HG02759 (cell line): ENCODE measurements around the gene STK16.
"Not testable (repeated sequence)": the region's sequence is repeated elsewhere in the genome, so short reads cannot be mapped to it uniquely, and the experiment has no call there.

Experiments
- ATAC-seq: cut with Tn5 transposase; IDR thresholded peaks from one replicate; pipeline ENCODE4 v1.9.1; 2021; ENCODE audit warnings: mild to moderate bottlenecking, moderate library complexity; ENCODE audit not compliant: unreplicated experiment

STK16 gene

GRCh38 chr2:219286436-219287115, 41.3 kb downstream of the STK16 start:
- no peak for ATAC-seq

GRCh38 chr2:219287116-219287440, 41.8 kb downstream of the STK16 start:
- not testable (repeated sequence) for ATAC-seq

DNA sequence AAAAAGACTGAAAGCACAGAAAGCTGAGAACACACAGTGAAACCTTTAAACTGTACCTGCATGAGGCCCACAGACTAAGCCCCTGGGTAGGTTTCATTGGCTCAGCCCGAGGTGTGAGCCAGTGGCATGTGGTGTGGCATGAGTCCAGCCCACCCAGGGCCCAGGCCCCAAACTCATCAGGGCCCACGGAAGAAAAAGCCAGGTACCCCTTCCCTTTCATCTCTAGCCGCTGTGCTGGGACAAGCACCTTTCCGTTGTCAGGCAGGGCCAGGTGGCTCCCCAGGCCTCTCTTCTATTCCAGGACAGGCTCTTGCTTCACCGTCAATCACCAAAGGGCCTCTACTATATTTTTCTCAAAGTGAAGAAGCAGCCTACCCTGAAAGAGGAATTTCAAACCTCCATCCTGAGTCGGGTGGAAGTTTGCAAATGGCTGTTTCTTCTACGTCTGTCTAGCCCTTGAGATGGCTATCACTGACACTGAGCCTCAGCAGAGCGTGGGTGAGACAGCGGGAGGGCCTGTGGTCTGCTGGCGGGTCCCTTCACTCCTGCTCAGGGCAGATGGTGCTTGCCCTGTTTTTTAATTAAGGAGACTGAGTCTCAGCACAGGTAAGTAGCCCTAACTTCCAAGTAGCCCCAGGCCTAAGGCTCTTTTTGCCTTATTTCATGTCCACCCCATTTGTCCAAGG, 42.4 kb downstream of the STK16 start:
- ATAC-seq = no peak

DNA sequence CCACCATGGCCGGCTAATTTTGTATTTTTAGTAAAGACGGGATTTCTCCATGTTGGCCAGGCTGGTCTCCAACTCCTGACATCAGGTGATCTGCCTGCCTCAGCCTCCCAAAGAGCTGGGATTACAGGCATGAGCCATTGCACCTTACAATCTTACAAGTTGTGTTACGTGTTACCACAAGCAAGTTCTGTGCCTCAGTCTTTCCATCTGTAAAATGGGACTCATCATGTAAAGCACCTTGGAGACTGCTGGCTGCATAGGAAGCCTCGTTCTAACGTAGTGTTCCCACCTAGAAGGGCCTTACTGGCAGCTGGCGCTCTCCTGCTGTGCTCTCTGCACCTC, 43.9 kb downstream of the STK16 start:
- ATAC-seq = no peak

DNA sequence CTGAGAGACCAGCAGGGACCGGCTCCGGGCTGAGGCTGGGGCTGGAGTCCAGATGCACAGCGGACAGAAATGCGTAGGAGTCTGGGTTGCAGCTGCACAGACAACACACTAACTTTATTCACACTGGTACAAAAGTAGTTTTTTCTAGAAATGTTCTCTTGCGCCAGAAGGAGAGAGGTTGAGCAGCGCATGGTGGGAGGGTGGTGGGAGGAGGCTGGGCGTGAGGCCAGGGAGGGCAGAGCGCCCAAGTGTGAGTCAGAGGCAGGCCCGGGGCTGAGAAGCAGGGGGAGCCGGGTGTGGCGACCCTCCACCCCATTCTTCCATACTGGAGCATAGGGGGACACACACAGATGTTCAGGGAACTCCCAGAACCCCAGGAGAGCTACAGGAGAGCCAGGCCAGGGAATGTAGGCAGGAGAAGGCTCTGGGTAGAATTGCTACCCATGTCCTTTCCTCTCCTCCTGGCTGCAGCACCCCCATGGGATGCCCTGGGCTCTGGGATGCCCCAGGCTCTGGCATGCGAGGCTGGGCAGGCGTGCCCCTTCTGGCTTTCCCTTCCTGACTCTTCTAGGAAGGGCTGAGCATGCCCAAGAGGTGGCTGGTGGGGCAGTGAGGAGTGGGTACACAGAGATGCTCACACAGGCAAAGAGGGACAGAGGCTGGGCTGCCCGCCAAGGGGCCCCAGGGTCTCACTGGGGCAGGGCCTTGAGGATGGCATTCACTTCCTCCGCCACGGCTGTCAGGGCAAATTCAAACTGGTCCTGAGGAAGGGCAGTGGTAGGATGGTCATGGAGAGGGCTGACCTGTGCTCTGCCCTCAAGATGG, 44.5 kb downstream of the STK16 start:
- ATAC-seq = no peak

DNA sequence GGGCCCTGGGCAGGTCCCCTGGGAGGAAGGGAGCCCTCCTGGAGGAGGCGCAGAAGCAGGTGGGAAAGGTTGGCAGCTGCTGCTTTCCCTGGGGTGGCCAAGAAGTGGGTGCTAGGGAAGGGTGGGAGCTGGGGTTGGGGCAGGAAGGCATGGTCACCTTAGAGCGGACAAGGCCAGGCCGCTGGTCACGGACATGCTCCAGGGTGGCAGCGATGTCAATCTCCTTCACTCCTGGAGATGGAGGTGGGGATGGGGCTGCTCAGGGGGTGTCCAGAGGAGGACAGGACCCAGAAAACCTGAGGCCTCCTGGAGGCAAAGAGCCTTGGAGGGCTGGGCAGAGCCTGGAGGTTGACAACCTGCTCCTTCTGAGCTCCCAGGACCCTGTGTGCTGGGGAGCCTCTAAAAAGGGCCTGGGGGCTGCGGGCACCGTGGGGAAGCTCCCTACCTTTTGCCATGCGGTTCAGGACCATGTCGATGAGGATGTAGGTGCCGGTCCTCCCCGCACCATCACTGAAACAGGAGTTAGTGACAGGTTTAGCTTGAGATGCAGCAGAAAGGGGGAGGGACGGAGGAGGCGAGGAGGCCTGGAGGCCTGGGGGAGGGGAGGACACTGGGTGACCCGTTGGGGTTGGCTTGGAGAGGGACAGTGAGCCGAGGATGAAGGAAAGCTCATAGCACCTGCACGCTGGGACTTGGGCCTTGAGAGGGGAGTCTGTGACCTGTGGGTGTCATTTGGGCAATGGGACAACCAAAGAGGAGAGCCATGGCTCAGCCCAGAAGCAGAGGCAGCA, 45.3 kb downstream of the STK16 start:
- ATAC-seq = no peak

DNA sequence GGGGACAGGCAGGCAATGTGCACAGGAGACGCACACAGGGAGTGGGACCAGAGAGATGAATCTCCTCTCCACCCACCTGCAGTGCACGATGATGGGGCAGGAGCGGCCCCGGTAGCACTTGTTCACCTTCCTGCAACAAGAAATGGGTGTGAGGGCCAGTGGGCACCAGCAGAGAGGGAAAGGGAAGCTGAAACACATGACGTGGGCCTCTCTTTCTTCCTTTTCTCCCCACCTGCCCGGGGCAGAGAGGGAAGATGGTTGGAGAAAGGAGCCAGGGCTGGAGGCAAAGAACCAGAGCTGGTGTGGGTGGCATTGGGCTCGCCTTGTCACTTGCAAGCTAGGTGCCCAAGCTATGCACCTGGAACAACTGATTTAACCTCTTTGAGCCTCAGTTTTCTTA, 46.1 kb downstream of the STK16 start:
- no peak for ATAC-seq

- ATAC-seq = no peak
Observed at GRCh38 chr2:219291910-219292490, 46.7 kb downstream of the STK16 start.

DNA sequence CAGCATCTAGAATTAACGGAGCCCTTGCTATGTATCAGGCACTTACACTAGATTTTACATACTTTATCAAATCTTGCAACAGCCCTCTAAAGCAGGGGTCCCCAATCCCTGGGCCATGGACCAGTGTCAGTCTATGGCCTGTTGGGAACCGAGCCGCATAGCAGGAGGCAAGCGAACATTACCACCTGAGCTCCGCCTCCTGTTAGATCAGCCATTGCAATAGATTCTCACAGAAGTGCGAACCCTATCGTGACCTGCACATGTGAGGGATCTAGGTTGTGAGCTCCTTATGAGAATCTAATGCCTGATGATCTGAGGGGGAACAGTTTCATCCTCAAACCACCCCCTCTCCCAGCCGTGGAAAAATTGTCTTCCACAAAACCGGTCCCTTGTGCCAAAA, 47.3 kb downstream of the STK16 start:
- ATAC-seq = no peak

- no peak for ATAC-seq
Observed at GRCh38 chr2:219293736-219294231, 48.5 kb downstream of the STK16 start.

DNA sequence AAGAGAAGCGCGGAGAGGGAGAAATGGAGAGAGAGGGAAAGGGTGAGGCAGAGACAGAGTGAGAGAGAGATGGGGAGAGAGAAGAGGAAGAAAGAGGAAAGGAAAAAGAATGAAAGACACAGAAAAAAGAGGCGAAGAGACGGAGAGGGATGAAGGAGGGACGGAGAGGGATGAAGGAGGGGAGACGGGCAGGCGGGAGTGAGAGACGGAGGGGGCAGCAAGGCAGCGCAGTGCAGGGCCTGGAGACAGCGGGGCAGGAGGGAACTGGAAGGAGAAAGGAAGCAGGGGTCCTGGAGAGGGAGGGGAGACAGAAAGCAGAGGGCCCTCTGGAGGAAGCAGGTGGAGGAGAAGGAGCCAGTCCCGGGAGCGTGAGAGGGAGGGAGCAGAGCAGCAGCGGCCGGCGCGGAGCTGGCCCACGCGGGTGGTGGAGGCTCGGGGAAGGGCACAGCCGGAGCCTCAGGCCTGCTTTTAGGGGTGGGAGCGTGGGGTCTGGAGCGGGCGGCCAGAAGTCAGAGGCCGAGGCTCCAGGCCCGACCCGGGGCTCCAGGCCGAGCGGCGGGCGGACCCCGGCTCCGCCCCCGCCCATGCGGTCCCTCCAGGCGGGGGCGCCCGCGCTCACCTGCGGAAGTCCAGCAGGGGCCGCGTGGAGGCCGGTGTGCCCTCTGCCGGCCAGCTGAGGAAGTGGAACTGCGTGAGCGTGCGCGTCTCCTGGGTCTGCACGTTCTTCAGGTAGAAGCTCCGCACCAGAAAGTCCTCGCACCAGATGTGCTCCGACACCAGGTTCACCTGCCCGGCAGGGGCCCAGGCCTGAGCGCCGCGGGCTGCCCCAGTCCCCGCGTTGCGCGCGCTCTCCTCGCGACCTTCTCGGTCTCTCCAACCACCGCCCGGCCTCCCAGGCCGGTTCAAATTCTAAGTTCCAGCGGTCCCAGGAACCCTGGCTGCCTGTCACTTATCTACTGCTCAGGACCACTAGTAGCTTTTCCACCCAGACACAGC, 49.4 kb downstream of the STK16 start:
- peak; percentile 87 for ATAC-seq

DNA sequence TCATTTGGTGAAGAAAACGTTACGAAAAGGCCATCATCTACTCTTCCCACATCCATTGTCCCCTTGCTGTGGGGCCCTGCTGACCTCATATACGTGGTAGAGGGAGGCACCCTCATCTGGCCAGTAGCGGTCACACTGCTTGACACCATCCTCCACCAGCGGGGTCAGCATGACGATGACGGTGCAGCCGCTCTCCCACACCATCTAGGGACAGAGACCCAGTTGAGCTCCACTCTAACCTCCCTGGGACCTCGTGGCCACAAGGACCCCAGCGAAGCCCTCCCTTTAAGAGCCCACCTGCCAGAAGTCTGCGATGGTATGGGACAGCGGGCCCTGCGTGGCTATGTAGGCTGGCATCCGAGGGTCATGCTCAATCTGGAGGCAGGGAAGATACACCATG, 50.9 kb downstream of the STK16 start:
- no peak for ATAC-seq

DNA sequence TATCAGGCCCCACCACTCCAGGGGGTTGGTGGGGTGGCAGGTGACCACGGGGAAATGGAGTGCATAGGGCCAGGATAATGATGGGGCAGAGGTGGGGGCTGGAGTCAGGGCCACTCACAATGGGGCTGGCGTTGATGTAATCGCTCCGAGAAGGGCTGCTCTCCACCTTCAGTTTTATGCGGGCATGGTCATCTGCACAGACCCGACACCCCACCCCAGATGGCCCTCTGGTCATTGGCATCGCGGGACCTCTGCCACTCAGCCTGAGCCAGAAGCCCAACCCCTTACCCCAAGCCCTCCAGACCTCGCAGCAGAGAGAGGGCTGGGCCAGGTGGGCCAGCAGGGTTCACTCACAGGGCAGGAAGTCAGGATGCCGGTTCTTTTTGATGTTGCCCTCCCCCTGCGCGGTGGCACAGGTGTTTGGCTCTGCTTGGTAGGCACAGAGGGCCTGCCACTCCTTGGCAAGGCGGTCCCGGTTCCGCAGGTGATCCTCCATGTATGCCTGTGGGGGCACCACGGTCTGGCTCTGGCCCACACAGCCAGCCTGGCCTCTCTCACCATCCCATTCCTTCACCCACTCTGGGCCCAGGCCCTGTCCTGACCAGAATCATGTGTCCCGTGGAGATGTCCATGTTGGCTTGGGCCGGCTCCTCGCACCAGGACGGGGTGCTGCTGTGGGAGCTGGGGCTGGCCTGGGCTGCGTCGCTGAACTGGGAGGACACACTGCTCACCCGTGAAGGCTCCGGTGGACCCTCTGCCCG, 51.5 kb downstream of the STK16 start:
- no peak for ATAC-seq

DNA sequence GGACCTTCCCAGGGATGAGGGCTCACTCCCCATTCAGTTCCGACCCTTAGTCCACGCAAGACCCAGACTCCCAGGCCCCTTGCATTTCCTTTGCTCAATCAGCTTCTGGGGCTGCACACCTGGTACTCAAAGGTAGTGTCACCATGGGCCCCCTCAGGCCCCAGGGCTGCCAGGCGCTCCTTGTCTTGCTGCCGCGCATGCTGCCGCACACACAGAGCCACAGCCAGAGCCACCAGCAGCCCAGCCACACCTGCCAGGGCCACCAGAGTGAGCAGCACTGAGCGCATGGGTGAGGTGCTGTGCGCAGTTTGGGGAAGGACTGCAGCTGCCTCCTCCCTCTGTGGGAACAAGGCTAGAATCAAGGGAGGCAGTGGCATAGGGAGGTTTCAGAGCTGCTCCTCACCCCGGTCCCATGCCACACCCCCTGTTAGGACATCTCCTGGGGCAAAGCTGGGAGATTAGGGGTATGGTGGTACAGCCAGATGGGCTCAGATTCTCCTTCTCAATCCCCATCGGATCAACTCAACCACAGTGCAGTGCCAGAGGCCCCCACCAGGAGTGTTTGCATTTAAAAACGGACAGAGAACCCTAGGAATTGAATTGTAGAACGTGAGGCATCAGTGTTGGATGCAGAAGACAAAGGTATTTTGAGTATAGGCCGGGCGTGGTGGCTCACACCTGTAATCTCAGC, 52.6 kb downstream of the STK16 start:
- ATAC-seq = no peak

GRCh38 chr2:219298759-219299371, 53.6 kb downstream of the STK16 start:
- peak; percentile 50 for ATAC-seq

DNA sequence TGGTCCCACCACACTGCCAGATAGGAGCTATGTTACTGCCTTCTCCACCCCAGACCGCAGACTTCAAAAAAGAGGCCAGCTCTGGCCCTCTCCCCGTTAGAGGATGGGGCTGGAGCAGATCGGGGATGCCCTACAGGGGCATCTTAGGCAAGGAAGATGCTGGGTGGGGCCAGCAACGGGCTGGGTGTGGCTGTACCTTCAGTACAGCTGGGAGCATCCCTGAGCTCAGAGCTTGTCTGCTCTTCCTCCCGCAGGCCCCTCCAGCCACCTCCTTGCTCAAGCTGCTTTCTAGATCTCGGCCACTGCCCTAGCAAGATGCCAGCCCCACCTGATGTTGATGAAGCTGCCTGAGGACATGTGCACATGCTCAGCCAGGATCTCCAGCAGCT, 54.1 kb downstream of the STK16 start:
- no peak for ATAC-seq
